ENCODE results near the gene CNTNAP2. TPM values are rescaled to one million over a fixed set of nuclear protein-coding genes. Genes with fewer than 3 reads are reported as not detected.

The CNTNAP2 gene
- total RNA-seq, 2 experiments from 2014 or later: 0.19 to 0.22 TPM

DNA sequence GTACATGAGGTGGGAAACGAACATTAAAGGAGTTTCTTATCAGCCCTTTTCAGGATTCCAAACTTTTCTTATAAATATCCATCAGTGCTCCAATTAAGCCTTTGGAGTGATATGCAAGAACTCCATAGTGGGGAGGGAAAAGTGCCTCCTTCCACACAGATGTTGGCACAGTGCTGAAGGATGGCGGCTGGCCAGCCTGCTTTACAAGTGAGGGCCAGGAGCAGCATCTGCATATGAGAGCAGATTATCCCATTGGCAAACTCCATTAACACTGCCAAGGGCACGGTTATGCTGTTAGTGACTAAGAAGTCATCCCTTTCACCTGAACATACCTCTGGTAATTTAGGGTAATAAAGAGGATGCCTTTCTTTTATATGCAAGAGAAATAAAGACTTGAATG is 543.1 kb downstream of the CNTNAP2 start:
- no peak for DNase-seq
- Mint-ChIP-seq H3K27ac (no peak overlapping the region), H3K36me3 (no peaks in the 10 kb centered on the region), H3K4me3 (no peak overlapping the region), H3K27me3 (no peaks in the 10 kb centered on the region), H3K4me1 (peaks cover 5% of the 10 kb centered on the region), H3K9me3 (peaks cover 2% of the 10 kb centered on the region)

DNA sequence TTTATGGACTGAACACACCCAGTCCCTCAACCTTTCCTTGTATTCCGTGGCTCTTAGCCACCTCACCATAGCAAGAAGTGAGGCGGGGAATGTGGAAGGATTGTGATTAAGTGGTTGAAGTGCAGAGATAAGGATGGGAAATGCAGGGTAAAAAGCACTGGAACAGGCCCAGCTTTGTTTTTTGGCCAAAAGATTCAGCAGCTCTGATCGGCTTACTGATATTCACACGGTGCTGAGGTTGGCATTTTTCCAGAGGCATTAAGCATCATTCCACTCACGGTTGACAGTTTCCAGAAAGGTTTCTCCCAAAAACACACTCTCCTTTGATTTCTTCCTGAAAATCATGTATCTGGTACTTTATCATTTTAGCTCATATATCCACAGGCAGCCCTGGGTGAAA is 544.2 kb downstream of the CNTNAP2 start:
- H3K27me3 Mint-ChIP-seq: no peaks in the 10 kb centered on the region
- H3K9me3 Mint-ChIP-seq: peaks cover 2% of the 10 kb centered on the region
- H3K27ac Mint-ChIP-seq: no peak overlapping the region
- H3K4me1 Mint-ChIP-seq: peaks cover 4% of the 10 kb centered on the region
- H3K36me3 Mint-ChIP-seq: no peaks in the 10 kb centered on the region
- DNase-seq: no peak
- no peak overlapping the region for H3K4me3 Mint-ChIP-seq

DNA sequence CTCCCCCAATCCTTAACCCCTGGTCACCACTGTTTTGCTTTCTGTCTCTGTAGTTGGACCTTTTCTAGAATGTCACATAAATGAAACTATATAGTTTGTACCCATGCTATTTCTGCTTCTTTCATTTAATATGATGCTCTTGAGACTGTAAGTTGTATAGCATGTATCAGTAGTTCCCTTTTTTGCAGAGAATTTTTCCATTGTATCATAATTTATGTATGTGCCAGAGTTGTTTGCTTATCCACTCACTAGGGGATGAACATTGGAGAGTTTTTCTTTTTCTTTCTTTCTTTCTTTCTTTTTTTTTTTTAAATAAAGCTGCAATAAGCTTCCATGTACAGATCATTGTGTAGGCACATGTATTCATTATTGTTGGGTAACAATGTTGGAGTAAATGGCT is 544.8 kb downstream of the CNTNAP2 start:
- no peaks in the 10 kb centered on the region for H3K4me1 Mint-ChIP-seq
- no peaks in the 10 kb centered on the region for H3K36me3 Mint-ChIP-seq
- H3K9me3 Mint-ChIP-seq: peaks cover 2% of the 10 kb centered on the region
- DNase-seq: no peak
- H3K4me3 Mint-ChIP-seq: no peak overlapping the region
- H3K27ac Mint-ChIP-seq: no peak overlapping the region
- H3K27me3 Mint-ChIP-seq: no peaks in the 10 kb centered on the region

DNA sequence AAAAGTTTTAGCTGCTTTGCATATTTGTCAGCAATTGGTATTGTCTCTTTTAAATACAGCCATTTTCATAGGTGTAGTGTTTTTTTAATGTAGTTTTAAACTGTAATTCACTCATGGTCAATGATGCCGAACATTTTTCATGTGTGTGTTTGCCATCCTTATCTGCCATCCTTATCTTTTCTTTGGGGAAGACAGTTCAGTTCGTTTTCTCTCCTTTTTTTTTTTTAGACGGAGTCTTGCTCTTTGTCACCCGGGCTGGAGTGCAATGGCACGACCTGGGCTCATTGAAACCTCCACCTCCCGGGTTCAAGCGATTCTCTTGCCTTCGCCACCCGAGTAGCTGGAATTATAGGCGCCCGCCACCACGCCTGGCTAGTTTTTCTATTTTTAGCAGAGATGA is 545.3 kb downstream of the CNTNAP2 start:
- peaks cover 3% of the 10 kb centered on the region for H3K9me3 Mint-ChIP-seq
- no peak overlapping the region for H3K4me3 Mint-ChIP-seq
- H3K27ac Mint-ChIP-seq: no peak overlapping the region
- H3K36me3 Mint-ChIP-seq: no peaks in the 10 kb centered on the region
- no peaks in the 10 kb centered on the region for H3K27me3 Mint-ChIP-seq
- no peaks in the 10 kb centered on the region for H3K4me1 Mint-ChIP-seq
- no peak for DNase-seq

DNA sequence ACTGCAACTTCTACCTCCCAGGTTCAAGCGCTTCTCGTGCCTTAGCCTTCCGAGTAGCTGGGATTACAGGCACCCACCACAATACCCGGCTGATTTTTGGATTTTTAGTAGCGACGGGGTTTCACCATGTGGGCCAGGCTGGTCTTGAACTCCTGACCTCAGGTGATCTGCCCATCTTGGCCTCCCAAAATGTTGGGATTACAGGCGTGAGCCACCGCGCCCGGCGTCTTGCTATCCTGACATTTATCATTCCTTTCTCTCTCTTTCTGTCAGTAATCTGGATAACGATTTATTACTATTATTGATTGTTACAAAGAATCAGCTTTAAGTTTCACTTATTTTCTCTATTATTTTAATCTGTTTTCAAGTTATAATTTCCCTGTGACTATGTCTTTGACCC is 548.4 kb downstream of the CNTNAP2 start:
- no peak for DNase-seq
- H3K4me1 Mint-ChIP-seq: no peaks in the 10 kb centered on the region
- H3K27me3 Mint-ChIP-seq: no peaks in the 10 kb centered on the region
- H3K4me3 Mint-ChIP-seq: no peak overlapping the region
- H3K36me3 Mint-ChIP-seq: no peaks in the 10 kb centered on the region
- H3K9me3 Mint-ChIP-seq: peaks cover 8% of the 10 kb centered on the region
- no peak overlapping the region for H3K27ac Mint-ChIP-seq

DNA sequence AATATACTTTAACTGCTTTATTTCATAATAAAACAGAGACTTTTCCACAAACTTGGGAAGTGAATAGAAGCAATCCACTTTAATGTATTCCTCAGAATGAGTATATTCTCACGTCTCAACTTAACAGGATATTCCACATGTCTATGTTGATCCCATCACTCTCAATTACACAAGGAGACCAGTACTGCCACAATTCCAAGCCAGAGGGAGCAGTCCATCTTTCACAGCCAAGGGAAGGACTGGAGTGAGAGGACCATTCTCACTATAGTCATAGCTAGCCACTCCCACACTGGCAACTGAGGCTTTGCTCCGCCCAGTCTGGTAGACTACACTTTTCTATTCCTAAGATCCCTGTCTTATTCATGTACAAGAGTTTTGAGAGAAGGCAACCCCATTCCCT is 553.9 kb downstream of the CNTNAP2 start:
- H3K36me3 Mint-ChIP-seq: no peaks in the 10 kb centered on the region
- no peak overlapping the region for H3K27ac Mint-ChIP-seq
- no peaks in the 10 kb centered on the region for H3K27me3 Mint-ChIP-seq
- H3K4me3 Mint-ChIP-seq: no peak overlapping the region
- peaks cover 11% of the 10 kb centered on the region for H3K9me3 Mint-ChIP-seq
- no peaks in the 10 kb centered on the region for H3K4me1 Mint-ChIP-seq
- no peak for DNase-seq

DNA sequence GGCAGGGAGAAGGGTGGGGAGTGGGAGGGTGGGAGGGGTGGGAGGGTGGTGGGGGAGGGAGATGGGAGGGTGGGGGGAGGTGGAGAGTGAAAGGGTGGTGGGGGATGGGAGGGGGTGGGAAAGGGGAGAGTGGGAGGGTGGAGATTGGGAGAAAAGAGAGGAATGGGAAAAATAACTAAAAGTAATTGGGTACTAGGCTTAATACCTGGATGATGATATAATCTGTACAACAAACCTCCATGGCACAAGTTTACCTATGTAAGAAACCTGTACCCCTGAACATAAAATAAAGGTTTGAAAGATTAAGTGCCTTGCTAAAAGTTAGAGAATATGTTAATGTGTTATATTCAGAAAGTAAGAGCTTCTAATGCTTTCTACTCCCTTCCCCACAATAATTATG is 564.9 kb downstream of the CNTNAP2 start:
- H3K9me3 Mint-ChIP-seq: no peaks in the 10 kb centered on the region
- DNase-seq: no peak
- H3K4me3 Mint-ChIP-seq: no peak overlapping the region
- H3K27ac Mint-ChIP-seq: no peak overlapping the region
- H3K36me3 Mint-ChIP-seq: no peaks in the 10 kb centered on the region
- no peaks in the 10 kb centered on the region for H3K4me1 Mint-ChIP-seq
- no peaks in the 10 kb centered on the region for H3K27me3 Mint-ChIP-seq

DNA sequence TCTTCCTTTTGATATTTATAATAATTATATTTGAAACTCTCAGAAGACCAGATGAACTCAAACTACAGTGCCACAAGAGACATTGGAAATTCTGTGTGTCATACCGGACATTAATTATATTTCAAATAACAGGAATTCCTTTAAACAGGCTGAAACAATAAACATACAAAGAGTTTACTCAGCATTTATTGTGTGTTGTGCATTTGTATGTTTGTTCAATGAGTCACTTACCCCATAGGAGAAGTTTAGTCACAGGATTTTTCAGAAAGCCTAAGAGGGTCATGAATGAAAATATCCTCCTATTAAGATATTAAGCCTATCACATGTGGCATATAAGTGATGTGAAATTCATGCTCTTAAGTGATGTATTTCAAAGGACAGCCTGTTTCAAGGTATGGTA is 566.8 kb downstream of the CNTNAP2 start:
- no peak for DNase-seq
- H3K27me3 Mint-ChIP-seq: no peaks in the 10 kb centered on the region
- no peaks in the 10 kb centered on the region for H3K4me1 Mint-ChIP-seq
- H3K36me3 Mint-ChIP-seq: no peaks in the 10 kb centered on the region
- H3K4me3 Mint-ChIP-seq: no peak overlapping the region
- no peaks in the 10 kb centered on the region for H3K9me3 Mint-ChIP-seq
- H3K27ac Mint-ChIP-seq: no peak overlapping the region

DNA sequence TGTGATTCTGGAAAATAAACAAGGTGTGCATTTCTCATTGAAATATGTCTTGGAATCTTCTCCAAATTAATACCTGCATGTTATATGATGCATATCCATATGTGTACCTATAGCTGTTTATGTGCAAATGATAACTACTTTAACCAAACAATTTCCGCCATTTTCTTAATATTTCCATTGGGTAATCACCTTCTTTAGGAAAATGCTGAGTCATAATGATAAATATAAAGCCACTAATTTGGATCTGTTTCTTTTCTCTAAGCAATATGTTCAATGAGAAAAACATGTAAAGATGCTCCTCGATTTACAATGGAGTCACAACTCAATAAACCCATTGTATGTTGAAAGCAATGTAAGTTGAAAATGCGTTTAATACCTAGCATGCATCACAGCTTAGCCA is 574.4 kb downstream of the CNTNAP2 start:
- DNase-seq: no peak

DNA sequence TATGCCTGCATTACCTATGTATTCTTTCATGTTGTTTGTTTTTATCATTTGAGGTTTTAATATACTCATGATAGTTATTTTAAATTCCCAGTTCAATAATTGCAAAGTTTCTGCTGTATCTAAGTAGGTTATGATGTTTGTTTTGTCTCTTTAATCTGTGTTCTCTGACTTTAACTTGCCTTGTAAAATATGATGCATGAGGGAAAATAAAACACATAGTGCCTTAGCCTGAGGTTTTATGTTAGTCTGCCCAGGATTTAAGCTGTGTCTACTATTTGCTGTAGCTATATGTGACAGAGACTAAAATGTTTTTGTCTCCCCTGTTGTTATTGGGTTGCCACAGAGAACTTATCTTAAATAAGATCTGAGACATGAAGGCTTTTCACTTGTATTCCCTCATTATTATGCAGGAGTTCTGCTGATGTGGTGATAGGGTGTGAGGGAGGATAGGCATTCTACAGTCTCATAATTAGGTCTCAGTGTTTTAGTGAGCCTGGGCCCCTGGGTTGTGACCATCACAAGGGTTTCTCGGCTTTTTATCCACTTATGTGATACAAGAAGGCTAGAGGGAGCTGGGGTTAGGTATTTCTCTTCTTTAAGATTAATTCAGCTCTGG is 582.5 kb downstream of the CNTNAP2 start:
- Mint-ChIP-seq H3K4me3 (no peak overlapping the region), H3K27me3 (no peaks in the 10 kb centered on the region), H3K4me1 (no peaks in the 10 kb centered on the region), H3K9me3 (no peaks in the 10 kb centered on the region), H3K27ac (no peak overlapping the region), H3K36me3 (no peaks in the 10 kb centered on the region)
- DNase-seq: no peak

More for the DNA sequence above, 574.4 kb downstream of the CNTNAP2 start:
- no peak overlapping the region for H3K4me3 Mint-ChIP-seq
- H3K4me1 Mint-ChIP-seq: no peaks in the 10 kb centered on the region
- no peak overlapping the region for H3K27ac Mint-ChIP-seq
- no peaks in the 10 kb centered on the region for H3K36me3 Mint-ChIP-seq
- H3K27me3 Mint-ChIP-seq: no peaks in the 10 kb centered on the region
- H3K9me3 Mint-ChIP-seq: no peaks in the 10 kb centered on the region

DNA sequence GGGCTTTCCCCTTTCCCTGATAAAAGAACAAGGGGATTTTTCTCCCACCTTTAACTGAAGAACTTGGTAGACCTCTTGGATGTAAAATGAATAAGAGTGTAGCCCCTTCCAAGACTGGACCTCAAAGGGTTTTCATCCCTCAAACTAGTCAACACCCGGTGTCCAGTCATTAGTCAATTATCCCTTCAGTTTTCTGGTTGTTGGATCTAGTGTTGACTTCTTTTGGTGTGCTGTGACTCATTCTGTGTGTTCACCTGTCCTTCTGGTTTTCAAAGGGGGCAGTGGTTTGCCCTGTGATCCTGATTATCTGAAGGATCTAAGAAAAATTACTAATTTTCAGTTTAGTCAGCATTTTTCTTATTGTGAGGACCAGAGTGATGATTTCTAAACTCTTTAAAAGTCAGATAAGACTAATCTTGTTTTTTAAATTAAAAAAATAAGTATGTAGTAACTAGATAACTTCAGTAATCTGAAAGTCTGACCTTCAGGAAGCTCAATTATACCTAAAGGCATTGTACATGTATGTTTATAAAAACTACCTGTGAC is 583.5 kb downstream of the CNTNAP2 start:
- Mint-ChIP-seq H3K4me1 (no peaks in the 10 kb centered on the region), H3K36me3 (no peaks in the 10 kb centered on the region), H3K27me3 (no peaks in the 10 kb centered on the region), H3K27ac (no peak overlapping the region), H3K4me3 (no peak overlapping the region), H3K9me3 (no peaks in the 10 kb centered on the region)
- DNase-seq: no peak

DNA sequence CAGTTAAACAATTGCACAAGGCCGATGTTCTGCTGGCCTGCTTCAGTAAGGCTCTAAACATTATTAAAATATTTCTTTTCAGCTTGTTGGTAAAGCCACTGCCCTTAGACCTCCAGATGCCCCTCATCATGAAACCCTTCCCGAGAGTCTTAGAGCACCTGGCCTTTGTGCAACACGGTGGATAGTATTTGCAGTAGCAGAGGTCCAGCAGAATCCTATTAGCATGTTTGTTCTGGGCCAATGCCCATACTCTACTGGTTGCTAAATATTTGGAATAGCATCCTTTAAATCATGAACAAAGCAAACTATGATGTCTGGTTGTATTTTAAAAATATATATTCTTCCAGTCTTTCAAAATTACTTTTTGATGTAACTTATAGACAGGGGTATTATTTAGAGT is 584.6 kb downstream of the CNTNAP2 start:
- no peaks in the 10 kb centered on the region for H3K27me3 Mint-ChIP-seq

DNA sequence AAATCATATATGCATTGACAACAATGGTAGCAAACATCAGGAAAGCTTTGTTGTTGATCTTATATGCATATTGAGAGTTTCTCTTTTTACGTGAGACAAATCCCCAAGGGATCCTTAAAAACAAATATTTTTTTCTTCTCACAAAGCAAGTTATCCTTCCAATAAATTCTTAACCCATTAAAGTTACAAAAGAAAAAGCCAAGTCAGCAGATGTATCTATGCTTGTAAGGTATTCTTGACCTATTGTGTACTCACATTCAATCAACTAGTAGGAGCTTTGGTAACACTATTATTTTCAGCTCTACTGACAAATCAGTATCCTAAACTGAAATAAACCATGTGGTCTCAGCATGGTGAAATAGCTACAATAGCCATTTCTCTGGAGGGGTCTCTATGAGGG is 586.3 kb downstream of the CNTNAP2 start:
- Mint-ChIP-seq H3K9me3 (no peaks in the 10 kb centered on the region), H3K27me3 (no peaks in the 10 kb centered on the region), H3K27ac (no peak overlapping the region), H3K4me3 (no peak overlapping the region), H3K36me3 (no peaks in the 10 kb centered on the region), H3K4me1 (no peaks in the 10 kb centered on the region)
- no peak for DNase-seq

More for the DNA sequence above, 584.6 kb downstream of the CNTNAP2 start:
- no peak for DNase-seq
- H3K4me3 Mint-ChIP-seq: no peak overlapping the region
- no peaks in the 10 kb centered on the region for H3K4me1 Mint-ChIP-seq
- no peaks in the 10 kb centered on the region for H3K36me3 Mint-ChIP-seq
- H3K9me3 Mint-ChIP-seq: no peaks in the 10 kb centered on the region
- H3K27ac Mint-ChIP-seq: no peak overlapping the region

DNA sequence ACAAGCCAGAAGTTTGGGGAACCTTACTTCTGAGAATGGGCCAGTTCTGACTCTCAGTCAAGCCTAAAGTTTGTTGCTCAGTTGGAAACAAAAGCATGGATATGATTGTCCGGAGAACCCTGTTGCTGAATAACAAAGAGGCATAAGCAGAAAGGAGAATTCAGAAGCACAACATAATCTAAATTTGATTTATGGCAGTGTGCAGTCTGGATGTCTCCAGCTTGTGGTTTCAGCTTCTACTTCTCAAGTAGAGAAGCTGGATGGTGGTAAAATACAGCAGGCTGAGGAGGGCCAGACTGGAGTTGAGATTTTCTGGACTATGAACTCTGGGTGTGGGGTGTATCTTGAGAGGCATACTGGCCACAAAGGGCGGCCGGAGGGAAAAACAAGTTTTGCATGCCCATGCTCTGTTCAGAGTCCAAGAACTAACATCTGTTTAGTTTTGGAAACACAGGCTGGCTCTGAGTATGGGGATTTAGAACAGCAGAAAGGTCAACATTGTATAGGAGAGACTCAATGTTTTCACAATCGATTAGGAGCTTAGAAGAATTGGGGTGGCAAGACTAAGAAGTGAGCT is 592.9 kb downstream of the CNTNAP2 start:
- no peaks in the 10 kb centered on the region for H3K27me3 Mint-ChIP-seq
- peaks cover 2% of the 10 kb centered on the region for H3K9me3 Mint-ChIP-seq
- H3K27ac Mint-ChIP-seq: no peak overlapping the region
- no peak for DNase-seq
- H3K4me3 Mint-ChIP-seq: no peak overlapping the region
- no peaks in the 10 kb centered on the region for H3K4me1 Mint-ChIP-seq
- H3K36me3 Mint-ChIP-seq: no peaks in the 10 kb centered on the region

DNA sequence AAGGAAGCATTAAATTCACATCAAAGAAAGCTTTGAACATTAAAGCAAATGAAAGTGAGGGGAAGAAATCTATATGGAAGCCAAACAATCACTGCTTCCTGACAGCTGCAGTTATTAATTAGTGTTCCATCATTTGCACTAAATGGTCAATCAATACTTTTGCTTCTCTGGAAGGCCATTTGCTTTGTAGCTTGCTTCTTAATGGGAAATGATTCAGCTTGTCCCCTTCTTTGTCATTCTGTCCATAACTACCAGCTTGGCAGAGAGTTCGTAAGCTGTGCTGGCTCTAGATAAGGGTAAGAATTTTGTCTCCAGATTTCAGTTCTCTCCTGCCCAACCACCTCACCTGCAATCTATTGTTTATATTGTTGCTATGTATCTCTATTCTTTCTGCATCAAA is 596.6 kb downstream of the CNTNAP2 start:
- Mint-ChIP-seq H3K36me3 (no peaks in the 10 kb centered on the region), H3K27ac (no peak overlapping the region), H3K27me3 (no peaks in the 10 kb centered on the region), H3K4me3 (no peak overlapping the region), H3K4me1 (no peaks in the 10 kb centered on the region), H3K9me3 (peaks cover 2% of the 10 kb centered on the region)
- no peak for DNase-seq

DNA sequence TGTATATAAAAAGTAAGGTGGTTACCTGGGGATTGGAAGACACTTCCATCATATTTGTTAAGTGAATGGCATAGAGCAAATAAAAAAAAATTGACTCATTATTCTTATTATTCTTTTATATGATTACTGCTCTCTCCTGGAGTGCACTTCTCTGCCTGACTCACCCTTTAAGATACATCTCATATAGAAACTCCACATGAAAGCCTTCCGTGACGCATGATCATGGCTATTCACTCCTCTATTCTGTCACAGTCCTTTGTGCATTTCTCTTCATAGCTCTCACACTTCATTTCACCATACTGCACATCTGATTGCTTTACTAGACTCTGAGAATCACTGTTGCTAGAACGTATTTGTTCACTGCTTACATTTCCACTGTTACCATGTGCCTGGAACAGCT is 597.3 kb downstream of the CNTNAP2 start:
- H3K4me1 Mint-ChIP-seq: no peaks in the 10 kb centered on the region
- no peaks in the 10 kb centered on the region for H3K36me3 Mint-ChIP-seq
- H3K9me3 Mint-ChIP-seq: peaks cover 2% of the 10 kb centered on the region
- no peaks in the 10 kb centered on the region for H3K27me3 Mint-ChIP-seq
- H3K27ac Mint-ChIP-seq: no peak overlapping the region
- no peak for DNase-seq
- no peak overlapping the region for H3K4me3 Mint-ChIP-seq

Data from activated naive CD8-positive, alpha-beta T cell treated with anti-CD3 and anti-CD28 coated beads for 36 hours (primary cell).